Stimulated activated CD4-positive, alpha-beta T cell treated with anti-CD3 and anti-CD28 coated beads, Interleukin-4, amount 100 ng/mL, for 24 hours (primary cell): Measurements from ENCODE around the gene GRB2.
"Not testable (repeated sequence)": the region's sequence is repeated elsewhere in the genome, so short reads cannot be mapped to it uniquely, and the experiment has no call there.

ENCODE experiments used
- DNase-seq: peaks from one replicate; pipeline ENCODE4 v3.0.0-alpha.2; 2020

Gene GRB2

DNA sequence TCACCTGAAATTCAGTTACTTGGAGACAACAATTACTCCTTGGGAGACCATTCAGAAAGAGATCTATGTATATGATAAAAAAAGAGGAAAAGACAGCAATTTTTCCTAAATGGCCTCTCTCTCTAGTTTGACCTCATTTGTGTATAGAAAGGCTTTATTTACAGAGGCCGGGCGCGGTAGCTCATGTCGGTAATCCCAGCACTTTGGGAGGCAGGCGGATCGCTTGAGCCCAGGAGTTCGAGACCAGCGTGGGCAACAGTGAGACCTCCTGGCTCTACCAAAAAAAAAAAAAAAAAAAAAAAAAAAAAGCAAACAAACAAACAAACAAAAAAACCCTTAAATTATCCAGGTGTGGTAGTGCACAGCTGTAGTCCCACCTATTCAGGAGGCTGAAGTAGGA, 20.7 kb downstream of the GRB2 start:
- no peak for DNase-seq

- DNase-seq = no peak
Measured at GRCh38 chr17:75383842-75384195, 21.7 kb downstream of the GRB2 start.

- no peak for DNase-seq
Measured at GRCh38 chr17:75380750-75381149, 24.7 kb downstream of the GRB2 start.

DNA sequence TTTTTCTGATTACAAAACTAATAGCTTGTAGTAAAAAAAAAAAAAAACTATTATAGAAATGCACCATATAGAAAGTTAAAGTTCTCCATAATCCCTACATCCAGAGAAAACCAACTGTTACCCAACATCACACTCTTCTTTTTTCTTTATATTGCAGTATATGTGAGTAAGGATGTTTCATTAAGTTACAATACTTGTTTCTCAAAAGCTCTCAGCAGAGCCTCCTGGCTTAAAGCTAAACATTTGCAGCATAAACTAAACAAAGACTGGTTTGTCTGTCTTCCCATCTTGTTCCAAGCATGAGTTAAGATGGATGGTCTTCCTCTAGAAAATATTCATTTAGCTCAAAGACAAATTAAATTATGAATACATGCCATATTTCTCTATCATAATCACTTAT, 25.2 kb downstream of the GRB2 start:
- DNase-seq = no peak

DNA sequence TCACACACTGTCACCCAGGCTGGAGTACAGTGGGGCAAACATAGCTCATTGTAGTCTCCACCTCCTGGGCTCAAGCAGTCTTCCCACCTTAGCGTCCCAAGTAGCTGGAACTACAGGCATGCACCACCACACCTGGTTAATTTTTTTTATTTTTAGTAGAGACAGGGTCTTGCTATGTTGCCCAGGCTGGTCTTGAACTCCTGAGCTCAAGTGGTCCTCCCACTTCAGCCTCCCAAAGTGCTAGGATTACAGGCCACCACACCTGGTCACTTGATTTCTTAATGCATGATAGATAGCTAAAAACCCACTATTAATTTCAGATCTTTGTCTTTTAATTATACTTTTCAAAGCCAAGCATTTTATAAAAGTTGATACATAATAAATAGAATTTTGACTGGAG, 26.1 kb downstream of the GRB2 start:
- DNase-seq = not testable (repeated sequence)

- no peak for DNase-seq
Measured at GRCh38 chr17:75373280-75373679, 32.2 kb downstream of the GRB2 start.

DNA sequence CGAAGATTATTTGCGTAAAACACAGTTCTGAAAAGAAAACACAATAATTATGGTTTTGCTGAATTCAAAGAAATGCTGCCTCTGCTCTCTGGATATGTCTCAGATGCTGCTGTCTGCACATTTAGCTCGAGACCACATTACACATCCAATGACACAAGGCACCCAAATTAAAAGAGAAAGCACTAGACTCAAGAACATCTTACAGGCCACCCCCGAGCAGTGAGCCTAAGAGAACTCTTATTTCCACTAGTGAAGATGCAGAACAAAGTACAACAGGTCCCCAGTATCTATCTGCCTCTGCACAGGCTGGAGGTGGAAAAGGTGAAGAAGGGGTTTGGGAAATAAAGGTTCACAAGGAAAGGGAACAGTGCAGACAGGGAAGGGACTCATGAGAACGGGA, 33.5 kb downstream of the GRB2 start:
- no peak for DNase-seq

DNA sequence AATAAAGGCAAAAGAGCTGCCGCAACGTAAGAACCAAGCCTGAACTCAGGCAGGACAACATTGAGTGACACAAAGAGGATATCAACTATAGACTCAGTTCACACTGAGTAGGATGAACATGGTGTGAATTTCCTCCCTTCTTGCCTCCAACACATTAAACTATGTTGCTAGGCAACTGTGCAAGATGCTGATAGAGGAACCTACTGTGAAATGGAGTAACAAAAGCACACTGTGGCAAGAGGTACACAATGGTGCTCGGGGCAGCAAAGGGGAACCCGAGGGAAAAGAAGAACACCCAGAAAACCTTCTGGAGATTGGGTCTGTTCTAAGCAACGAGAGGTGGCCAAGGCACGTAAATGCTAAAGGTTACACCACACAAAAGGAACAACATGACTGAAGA, 34.1 kb downstream of the GRB2 start:
- DNase-seq = no peak

- no peak for DNase-seq
Measured at GRCh38 chr17:75370286-75370915, 35.1 kb downstream of the GRB2 start.

DNA sequence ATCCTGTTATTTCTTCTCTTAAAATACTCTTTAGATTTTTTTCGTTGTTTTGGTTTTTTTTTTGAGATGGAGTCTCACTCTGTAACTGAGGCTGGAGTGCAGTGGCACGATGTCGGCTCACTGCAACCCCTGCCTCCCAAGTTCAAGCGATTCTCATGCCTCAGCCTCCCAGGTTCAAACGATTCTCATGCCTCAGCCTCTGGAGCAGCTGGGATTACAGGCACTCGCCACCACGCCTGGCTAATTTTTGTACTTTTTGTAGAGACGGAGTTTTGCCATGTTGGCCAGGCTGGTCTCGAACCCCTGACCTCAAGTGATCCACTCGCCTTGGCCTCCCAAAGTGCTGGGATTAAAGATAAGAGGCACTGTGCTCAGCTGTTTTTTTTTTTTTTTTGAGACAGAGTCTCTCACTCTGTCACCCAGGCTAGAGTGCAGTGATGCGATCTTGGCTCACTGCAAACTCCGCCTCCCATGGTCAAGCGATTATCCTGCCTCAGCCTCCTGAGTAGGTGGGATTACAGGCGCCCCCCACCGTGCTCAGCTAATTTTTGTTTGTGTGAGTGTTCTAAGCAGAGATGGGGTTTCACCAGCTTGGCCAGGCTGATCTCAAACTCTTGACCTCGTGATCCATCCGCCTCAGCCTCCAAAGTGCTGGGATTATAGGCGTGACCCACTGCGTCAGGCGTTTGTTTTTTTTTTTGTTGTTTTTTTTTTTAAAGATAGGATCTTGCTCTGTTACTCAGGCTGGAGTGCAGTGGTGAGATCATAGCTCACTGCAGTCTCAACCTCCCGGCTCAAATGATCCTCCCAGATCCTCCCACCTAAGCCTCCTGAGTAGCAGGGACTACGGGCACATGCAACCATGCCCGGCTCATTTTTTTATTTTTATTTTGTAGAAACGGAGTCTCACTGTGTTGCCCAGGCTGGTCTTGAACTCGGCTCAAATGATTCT, 37.4 kb downstream of the GRB2 start:
- DNase-seq = not testable (repeated sequence)

GRCh38 chr17:75367312-75367711, 38.2 kb downstream of the GRB2 start:
- DNase-seq = no peak

DNA sequence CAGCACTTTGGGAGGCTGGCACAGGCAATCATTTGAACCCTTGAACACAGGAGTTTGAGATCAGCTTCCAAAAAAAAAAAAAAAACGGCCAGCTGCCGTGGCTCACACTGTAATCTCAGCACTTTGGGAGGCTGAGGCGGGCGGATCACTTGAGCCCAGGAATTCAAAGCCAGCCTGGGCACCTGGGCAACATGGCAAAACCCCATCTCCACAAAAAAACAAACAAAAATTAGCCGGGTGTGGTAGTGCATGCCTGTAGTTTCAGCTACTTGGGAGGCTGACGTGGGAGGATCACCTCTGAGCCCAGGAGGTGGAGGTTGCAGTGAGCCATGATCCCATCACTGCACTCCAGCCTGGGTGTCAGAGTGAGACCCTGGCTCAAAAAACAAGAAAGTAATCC, 39.0 kb downstream of the GRB2 start:
- DNase-seq = no peak

DNA sequence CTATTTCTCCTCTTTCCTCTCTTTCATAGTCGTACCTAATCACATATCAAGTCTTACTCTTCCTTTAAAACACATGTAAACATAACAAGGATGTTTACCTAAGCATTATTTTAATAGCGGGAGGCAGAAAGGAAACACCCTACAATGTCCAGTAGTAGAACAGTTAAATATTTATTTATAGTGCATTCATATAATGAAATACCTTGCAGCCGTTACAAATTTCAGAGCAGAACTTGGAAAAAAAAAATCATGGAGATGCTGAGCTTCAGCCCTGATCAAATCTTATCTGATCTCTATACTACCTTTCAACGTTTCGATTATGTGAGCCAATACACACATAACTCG, 39.6 kb downstream of the GRB2 start:
- DNase-seq = no peak

DNA sequence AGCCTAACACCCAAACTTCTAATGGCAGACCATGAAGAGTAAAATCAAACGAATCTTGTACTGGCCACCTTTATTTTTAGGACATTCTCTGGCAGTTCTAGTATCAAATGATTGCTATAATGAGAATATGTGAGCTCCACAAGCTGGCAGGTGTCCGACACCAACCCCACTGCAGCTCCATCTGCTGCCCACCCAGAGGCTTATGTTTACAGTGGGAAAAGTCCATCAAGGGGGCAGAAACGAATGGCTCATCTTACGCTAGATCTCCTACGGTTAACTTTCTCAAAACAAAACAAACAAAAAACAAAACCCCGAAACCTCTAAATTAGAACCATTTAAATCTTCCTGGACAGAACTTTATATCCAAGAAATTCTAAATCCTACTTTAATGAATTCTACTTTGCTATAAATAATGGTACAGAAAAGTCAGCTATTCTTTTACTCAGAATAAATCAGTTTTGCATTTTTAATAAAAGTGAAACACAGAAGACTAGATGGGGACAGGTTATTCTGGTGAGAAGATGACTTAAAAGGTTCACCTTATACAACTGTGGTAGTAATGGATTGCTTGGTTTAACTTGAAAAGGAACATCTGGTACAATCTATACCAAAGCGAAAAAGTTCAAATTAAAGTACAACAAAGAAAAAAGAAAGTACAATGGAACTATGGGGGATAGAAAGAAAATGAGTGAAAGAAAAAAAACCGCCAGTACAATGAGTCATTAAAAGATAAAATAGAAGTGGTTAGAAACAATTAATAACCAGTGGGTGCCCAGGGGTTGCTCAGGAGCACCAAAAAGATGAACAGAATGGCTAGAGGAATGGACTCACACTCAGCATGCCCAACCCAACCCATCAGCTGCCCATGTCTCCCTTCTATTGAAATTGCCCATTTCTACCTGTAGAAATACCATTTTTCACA, 40.2 kb downstream of the GRB2 start:
- DNase-seq = no peak

- DNase-seq = no peak
Measured at GRCh38 chr17:75364078-75364477, 41.4 kb downstream of the GRB2 start.

- no peak for DNase-seq
Measured at GRCh38 chr17:75361996-75362395, 43.5 kb downstream of the GRB2 start.

GRCh38 chr17:75361344-75361743, 44.1 kb downstream of the GRB2 start:
- DNase-seq = no peak

- no peak for DNase-seq
Measured at GRCh38 chr17:75356260-75356937, 49.1 kb downstream of the GRB2 start.

DNA sequence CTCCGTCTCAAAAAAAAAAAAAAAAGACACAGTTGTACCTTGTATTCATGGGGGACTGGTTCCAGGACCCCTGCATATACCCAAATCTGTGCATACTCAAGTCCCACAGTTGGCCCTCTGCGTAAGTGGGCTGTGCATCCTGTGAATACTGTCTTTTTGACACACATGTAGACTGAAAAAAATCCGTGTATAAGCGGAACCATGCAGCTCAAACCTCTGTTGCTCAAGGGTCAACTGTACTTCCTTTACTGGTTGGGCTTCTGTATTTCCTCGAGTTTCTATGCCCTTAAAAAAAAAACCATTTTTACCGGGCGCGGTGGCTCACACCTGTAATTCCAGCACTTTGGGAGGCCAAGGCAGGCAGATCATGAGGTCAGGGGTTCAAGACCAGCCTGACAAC, 52.3 kb downstream of the GRB2 start:
- DNase-seq = no peak

GRCh38 chr17:75352079-75352569, 53.4 kb downstream of the GRB2 start:
- no peak for DNase-seq

- DNase-seq = no peak
Measured at GRCh38 chr17:75350706-75351105, 54.8 kb downstream of the GRB2 start.

DNA sequence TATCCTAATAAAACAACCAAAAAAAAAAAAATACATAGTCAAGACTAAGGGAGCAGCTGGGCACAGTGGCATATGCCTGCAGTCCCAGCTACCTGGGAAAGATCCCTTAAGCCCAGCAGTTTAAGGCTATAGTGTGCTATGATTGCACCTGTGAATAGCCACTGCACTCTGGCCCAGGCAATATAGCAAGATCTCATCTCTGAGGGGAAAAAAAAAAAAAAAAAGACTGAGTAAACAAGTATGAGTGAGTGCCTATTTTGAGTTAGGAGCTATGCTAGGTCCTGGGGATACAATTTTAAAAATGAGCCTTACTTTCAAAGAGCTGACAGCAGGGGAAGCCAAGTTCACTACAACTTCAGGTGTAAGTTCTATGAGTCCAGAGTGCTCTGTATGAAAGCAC, 55.4 kb downstream of the GRB2 start:
- DNase-seq = no peak

- DNase-seq = no peak
Measured at GRCh38 chr17:75349589-75349988, 55.9 kb downstream of the GRB2 start.
